ENCODE data around the gene ADAMTSL1.

ADAMTSL1 gene

DNA sequence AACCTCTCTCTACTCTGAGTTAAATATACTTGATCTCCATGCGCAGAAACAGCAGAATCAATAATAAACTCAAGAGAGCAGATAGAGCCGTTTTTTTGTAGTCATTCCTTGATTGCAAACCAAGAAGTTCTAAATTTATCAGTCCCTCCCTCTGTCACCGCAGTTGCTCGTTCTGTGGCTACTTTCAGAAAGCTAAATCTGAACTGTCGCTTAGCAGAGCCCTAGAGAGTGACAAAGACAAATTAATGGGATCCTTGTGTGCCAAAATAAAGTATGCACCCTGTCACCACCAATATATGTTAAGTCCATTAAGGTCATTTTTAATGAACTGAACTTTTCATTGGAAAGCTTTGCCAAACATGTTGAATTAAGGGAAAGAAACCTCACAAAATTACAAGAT is 218.3 kb downstream of the ADAMTSL1 start:
- no peak for DNase-seq (ENCODE audit: low read depth in 2 of 2, low spot score in 1 of 2)

DNA sequence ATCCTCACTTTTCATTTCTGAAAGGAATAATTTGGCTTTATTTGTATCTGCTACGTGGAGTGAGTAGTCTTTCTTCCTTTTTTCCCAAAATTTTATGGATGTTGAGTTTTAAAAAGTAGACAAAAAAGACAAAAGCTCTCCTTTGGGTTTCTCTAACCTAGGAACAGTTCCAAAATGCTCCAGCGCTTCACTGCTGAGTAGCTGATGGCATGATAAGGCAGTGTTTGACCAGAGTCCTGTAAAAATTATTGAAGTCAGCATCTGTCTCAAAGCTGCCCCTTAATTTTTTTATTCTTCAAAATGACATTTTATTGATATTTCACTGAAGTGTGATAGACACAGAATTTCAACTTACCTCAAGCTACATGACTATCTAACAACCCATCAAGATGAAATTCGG is 219.0 kb downstream of the ADAMTSL1 start:
- DNase-seq (ENCODE audit: low read depth in 2 of 2, low spot score in 1 of 2), result no peak

DNA sequence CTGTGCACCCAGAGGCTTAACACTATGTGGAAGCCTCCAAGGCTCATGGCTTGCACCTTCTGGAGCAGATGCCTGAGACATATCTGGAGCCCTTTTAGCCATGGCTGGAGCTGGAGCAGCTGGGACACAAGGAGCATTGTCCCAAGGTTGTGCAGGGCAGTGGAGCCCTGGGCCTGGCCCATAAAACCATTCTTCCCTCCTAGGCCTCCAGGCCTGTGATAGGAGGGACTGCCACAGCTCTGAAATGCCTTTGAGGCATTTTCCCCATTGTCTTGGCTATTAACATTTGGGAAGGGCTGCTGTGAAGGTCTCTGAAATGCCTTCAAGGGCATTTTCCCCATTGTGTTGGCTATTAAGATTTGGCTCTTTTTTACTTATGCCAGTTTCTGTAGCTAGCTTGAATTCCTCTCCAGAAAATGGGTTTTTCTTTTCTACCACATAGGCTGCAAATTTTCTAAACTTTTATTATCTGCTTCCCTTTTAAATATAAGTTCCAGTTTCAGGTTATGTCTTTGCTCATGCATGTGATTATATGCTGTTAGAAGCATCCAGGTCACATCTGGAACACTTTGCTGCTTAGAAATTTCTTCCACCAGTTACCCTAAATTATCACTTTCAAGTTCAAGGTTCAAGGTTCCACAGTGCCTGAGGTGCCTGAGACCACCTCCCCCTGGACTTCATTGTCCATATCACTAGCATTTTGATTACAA is 221.2 kb downstream of the ADAMTSL1 start:
- no peak for DNase-seq (ENCODE audit: low read depth in 2 of 2, low spot score in 1 of 2)

DNA sequence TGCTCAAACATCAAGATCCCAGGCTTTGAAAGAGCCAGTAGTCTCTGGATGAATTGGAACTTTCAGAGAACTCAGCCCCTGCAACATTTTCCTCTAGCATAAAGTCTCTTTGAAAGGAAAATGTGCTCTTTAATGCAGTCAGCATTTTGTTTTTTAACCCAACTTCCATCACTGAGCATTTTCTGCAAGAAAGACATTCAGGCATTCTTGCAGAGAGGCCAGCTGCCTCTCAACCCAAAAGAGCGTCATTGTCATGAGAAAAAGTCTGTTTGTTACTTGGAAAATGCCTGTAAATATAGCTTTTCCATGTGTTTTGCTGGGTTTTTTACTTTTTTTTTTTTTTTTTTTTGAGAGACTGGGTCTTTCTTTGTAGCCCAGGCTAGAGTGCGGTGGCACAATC is 225.0 kb downstream of the ADAMTSL1 start:
- DNase-seq (ENCODE audit: low read depth in 2 of 2, low spot score in 1 of 2), result no peak

DNA sequence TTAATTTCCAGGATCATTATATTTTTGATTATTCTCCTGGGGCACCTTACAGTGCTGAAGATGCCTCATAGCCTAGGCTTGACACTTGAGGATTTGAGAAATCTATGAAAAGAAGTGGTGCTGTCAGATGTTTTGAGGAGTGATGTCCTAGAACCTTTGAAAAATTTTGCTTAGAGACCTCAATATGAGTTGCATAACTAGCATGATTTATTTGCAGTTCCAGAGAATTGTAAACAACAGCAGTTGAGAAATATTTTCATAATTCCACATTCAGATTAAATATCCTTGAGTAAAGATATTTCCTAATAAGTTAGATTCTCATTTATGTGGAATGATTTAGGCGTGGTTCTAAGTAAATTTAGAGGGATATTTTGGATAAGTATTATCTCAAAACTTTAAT is 225.8 kb downstream of the ADAMTSL1 start:
- DNase-seq (ENCODE audit: low read depth in 2 of 2, low spot score in 1 of 2), result no peak

DNA sequence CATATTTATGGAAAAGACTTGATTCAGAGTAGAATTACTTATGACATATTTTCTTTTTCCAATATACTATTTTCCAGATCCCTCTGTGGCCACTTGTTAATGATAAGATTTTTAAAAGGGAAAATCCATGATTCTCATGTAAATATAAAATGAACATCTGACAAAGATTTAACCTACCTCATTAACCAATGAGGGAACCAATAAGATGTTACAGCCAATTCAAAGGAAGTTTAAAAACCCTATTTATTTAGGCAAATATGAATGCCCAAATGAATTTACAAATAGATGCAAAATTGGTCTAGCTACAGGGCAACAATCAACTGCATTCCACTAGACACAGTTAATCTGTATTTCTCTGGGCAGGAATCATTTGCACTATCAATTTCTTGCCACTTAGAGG is 226.8 kb downstream of the ADAMTSL1 start:
- no peak for DNase-seq (ENCODE audit: low read depth in 2 of 2, low spot score in 1 of 2)

DNA sequence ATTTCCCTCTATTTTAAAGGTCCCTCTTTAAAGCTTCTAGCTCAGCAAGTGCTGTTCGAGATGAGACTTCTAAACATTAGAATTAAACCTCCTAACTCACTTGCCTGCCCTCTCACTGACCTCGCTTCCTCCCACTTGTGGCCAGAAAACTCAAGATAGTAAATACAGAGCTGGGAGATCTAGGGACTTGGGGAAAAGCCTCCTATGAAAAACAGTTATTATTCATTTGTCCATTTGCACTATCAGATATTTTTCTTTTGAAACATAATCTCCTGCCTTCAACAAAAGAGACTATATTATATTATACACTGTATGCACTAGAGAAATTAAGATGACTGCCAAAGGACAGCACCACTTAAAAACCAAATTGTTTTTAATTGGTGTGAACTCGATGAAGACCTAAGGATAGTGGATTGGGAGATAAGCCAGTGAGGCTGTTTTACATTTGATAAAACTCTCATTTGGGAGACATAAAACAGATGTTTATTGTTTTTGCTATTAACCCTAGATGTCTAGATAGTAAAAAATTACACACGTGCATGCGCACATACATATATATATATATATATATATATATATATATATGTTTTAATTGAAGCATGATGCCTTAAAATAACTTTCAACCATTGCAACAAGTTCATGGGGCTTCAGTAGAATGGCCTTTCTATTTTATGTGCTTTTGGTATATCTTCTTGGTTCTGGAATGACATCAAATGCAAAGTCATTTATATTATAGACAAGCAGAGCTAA is 229.4 kb downstream of the ADAMTSL1 start:
- DNase-seq (ENCODE audit: low read depth in 2 of 2, low spot score in 1 of 2), result no peak

DNA sequence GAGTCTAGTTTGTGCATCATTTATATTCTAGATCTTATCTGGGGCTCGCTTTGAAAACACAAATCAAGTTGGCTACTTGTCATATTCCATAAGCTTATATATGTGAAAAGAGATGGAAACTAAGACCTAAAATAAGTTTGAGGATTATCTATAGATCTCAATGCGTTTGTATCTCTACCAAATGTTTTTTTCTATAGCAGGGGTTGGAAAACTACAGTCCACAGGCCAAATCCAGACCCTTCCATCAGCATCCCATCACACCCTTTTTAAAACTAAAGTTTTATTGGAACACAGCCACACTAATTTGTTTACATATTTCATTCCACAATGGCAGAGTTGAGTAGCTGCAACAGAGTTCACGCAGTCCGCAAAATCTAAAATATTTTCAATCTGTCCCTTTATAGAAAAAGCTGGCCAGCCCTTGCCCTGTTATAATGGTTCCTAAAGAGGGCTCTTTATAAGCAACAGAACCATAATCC is 230.0 kb downstream of the ADAMTSL1 start:
- no peak for DNase-seq (ENCODE audit: low read depth in 2 of 2, low spot score in 1 of 2)

DNA sequence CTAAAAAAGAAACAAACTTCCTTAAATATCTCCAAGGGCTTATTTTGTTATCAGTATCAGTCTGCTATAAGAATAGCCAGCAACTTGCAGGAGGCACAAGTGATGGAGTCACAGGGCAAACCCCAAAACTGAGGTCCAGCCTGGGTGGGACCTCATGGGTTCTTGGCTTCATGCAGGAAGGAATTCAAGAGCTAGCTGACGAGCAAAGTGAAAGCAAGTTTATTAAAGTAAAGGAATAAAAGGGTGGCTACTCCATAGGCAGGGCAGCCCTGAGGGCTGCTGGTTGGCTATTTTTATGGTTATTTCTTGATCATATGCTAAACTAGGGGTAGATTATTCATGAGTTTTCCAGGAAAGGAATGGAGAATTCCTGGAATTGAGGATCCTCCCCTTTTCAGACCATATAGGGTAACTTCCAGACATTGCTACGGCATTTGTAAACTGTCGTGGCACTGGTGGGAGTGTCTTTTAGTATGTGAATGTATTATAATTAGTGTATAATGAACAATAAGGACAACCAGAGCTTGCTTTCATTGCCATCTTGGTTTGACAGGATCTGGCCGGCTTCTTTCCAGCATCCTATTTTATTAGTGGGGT is 231.9 kb downstream of the ADAMTSL1 start:
- DNase-seq (ENCODE audit: low read depth in 2 of 2, low spot score in 1 of 2), result no peak

DNA sequence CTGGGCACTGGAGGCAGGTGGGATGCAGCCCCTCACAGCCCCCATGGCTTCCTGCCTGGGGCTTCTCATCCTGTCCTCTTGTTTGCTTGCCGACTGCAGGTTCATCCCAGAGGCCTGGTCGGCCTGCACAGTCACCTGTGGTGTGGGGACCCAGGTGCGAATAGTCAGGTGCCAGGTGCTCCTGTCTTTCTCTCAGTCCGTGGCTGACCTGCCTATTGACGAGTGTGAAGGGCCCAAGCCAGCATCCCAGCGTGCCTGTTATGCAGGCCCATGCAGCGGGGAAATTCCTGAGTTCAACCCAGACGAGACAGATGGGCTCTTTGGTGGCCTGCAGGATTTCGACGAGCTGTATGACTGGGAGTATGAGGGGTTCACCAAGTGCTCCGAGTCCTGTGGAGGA is 232.7 kb downstream of the ADAMTSL1 start:
- DNase-seq (ENCODE audit: low read depth in 2 of 2, low spot score in 1 of 2), result no peak

DNA sequence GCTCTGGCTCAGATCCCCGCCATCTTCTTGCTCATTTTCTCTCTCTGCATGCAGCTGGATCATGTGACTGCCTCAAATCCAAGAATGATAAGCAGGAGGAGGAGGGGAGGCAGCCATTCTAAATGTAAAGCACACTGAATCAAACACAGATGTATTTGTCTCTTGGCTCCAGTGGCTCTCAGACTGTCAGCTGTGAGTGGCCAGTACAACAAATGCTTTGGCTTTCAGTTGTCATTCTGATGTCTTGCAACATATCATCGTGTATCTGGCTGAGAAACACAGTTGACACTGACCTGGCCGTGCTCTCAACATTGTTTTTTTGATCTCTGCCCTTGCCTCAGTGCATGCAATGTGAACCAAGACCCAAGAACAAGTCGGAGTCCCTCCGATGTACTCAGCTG is 233.1 kb downstream of the ADAMTSL1 start:
- DNase-seq (ENCODE audit: low read depth in 2 of 2, low spot score in 1 of 2), result no peak

DNA sequence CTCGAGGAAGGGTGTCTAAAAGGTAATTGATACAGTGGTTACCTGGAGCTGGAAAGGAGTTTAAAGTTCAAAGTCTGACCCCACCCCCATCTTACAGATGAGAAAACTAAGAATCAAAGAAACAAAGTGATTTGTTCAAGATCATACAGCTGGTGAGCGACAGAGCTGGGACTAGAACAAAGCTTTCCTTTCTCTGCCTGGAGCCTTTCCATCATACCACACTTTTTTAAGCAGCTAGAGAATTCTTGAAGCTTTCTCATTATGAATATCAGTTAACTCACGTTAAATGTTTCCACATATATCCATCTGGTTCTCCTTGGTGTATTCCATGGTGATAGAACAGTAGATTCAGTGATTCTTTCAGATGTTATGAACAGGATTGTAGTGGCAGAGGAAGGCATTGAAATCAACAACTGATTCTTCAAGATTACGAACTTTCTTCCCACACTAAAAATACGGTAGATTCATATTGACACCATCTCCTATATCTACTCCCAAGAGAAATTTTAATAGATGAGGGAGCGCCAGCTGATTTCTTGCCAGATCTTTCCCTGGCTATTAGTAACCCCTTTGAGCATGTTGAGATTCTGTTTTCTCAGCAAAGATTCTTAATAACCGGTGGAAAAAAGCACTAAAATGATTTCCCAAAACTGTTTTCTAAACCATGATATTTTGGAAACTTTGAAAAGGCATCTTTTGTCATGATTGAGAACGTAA is 233.7 kb downstream of the ADAMTSL1 start:
- no peak for DNase-seq (ENCODE audit: low read depth in 2 of 2, low spot score in 1 of 2)

DNA sequence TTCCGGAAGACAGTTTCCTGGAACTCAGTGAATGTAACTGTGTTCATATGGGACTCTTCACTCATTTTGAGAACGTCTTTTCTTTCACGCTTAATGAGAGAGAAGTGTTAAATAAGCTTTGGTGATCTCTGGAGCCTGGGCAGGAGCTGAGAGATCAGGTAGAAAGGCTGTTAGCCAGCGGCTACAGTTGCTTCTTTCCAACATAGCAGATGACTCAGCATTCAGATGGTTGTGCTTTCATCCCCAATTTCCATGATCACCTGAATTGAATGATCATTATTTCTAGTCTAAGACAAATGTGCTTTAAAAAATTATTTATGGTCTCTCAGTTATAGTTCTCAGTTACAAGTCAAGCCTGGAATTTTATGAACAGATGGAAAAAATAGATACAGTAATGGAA is 234.5 kb downstream of the ADAMTSL1 start:
- DNase-seq (ENCODE audit: low read depth in 2 of 2, low spot score in 1 of 2), result no peak

DNA sequence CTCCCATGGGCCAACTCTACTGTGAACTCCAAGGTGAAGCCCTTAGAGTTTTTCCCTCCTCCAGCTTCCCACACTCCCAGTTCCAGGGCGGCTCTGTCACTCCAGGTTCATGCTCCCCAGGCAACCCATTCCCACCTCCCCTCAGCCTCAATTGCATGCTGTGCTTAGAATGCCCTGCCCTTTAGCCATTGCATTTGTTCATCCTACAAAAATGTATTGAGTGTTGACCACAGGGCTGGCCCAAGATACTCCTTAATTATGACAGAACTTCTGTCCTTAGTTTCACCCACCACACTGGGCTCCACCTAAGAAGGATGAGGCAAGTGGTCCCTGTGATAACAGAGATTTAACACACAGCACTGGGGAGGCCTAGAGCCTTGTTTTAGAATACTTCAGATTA is 236.1 kb downstream of the ADAMTSL1 start:
- no peak for DNase-seq (ENCODE audit: low read depth in 2 of 2, low spot score in 1 of 2)

DNA sequence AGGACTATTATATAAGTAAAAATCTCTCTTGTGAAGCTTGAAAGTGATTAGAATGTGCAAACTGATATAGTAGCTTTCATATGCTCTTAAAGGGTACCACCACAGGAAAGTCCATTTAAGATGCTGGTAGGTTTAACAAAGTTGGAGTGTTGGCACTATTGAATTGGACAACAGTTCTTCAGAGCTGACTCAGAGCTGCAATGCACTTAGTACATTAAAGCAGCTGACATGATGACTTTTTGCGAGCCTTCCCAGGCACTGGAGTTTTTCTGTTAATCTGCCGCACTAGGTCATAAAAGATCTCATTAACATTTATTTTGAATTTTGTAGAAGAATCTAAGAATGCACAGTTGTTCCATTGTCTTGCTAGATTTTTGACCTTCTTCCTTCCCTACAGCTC is 243.8 kb downstream of the ADAMTSL1 start:
- no peak for DNase-seq (ENCODE audit: low read depth in 2 of 2, low spot score in 1 of 2)

DNA sequence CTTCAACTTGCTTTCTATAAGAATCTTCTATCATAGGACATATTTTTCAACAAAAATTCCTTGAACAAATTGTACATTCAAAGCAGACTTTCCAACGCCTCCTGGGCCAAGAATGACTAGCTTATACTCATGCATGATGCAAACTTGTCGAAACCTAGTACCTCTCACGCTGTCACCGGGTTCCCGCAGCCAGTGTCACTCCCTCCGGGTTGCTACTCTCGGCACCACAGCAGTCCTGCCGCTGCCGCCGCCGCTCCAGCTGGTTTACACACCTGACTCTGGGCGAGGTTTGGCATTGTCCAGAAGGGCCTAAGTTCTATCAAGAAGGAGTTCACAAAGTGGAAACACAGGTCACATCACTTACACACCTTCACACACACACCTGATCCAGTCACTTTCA is 244.4 kb downstream of the ADAMTSL1 start:
- no peak for DNase-seq (ENCODE audit: low read depth in 2 of 2, low spot score in 1 of 2)

DNA sequence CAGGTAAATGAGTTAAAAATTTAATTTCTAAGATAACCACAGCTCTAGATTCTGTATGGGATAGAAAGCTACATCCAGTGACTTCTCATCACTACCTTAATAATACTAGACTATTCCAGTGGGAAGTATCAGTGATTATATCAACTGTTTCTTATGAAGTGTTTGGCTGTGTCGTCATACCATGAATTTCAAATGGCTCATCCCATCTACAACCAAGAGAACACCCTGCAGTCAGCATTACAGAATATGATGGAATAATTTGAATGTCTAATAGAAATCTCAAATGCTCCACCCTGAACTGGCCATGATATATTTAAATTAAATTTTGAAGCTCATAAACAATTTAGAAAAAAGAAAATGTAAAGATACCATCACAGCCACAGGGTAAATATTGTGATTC is 245.0 kb downstream of the ADAMTSL1 start:
- DNase-seq (ENCODE audit: low read depth in 2 of 2, low spot score in 1 of 2), result no peak

DNA sequence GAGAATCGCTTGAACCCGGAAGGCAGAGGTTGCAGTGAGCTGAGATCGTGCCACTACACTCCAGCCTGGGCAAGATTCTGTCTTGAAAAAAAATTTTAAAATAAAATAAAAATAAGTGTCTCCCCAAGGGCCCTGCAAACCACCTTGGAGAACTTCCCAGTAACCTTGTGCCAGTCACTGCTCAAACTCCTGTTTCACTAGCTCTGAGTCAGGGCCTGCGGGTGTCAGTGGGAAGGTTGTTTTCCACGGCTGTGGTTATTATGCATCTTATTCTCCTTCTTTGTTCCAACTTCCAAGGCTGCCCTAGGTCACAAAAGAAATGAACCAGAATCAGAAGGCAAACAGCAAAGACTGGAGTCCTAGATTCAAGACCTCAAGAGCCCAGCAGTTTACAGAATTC is 246.7 kb downstream of the ADAMTSL1 start:
- no peak for DNase-seq (ENCODE audit: low read depth in 2 of 2, low spot score in 1 of 2)

DNA sequence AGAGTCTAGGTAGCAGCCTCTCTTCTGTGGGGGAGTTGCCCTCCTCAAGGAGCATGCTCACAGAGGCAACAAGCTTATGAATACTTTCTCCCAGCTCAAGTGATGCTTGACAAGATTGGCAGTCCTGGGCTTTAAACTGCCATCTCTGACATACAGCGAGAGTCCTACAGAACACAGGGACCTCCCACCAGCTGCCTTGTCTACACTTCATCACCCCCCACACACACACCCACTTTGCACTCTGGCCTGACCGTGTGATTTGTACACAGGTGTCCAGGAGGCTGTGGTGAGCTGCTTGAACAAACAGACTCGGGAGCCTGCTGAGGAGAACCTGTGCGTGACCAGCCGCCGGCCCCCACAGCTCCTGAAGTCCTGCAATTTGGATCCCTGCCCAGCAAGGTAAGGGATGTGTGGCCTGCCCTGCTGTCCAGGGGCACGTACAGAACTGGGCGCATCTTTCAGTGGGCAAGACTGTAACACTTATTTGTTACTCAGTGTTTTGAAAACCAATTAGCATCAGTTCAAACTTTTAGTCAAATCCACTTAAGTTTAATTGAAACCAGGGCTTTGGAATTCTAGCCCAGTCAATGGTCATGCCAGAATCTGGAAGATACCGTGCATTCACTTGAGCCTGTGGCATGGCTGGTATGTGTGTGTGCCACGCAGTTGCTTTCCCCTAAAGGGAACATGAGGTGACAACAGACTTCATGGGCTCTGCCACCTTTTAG is 247.5 kb downstream of the ADAMTSL1 start:
- no peak for DNase-seq (ENCODE audit: low read depth in 2 of 2, low spot score in 1 of 2)

DNA sequence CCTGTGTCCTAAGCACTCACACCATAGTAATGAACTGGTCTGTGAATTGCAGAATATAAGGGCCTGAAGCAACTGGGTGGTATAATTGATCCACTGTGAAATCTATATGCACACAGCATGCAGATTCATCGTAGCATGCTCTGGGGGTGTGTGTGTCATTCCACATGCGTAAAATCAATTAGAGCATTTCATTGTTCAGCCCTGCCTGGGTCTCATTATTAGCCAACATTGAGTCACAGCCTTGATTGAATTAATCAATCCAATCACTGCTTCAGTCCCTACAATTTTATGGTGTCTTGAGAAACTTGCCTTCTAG is 248.0 kb downstream of the ADAMTSL1 start:
- DNase-seq (ENCODE audit: low read depth in 2 of 2, low spot score in 1 of 2), result no peak

DNA sequence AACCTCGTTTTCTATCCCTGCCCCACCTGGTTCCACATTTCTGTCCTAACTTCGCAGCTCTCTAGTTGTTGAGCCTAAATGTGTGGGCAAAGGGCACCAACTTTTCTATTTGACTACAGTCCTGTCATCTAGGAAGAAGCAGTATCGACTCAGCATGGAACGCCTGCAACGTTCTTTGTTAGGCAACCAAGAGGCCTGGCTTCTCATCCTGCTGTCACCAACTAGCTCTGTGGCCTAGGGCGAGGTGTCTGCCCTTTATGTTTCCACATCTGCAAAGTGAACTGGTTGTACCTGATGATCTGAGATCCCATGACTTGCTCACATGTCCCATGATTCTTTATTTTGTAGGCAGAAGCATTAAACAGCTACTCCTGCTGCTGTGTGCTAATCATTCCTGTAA is 248.9 kb downstream of the ADAMTSL1 start:
- no peak for DNase-seq (ENCODE audit: low read depth in 2 of 2, low spot score in 1 of 2)
